SK-N-SH (cell line): ENCODE measurements around the gene ZMYND15.

ENCODE experiments used
- EP300 ChIP-seq, 2 experiments: IDR thresholded peaks; 2 replicates each; pipeline versions ENCODE4 v1.4.0 to v1.6.1; 2012; ENCODE audit warnings: borderline replicate concordance in 1 of 2, low read depth in 1 of 2, low read length in 1 of 2
- NFIC ChIP-seq: IDR thresholded peaks from 2 replicates; pipeline ENCODE4 v1.4.0; 2012; ENCODE audit warnings: borderline replicate concordance
- POLR2AphosphoS5 ChIP-seq: IDR thresholded peaks from 2 replicates; pipeline ENCODE4 v1.6.1; 2012; ENCODE audit warnings: low read depth, low read length
- RAD21 ChIP-seq: IDR thresholded peaks from 2 replicates; pipeline ENCODE4 v1.6.1; 2012; ENCODE audit warnings: mild to moderate bottlenecking, low read length
- RXRA ChIP-seq: IDR thresholded peaks from 2 replicates; pipeline ENCODE4 v1.4.0; 2012; ENCODE audit warnings: low read depth, mild to moderate bottlenecking, borderline replicate concordance
- SIN3A ChIP-seq: IDR thresholded peaks from 2 replicates; pipeline ENCODE4 v1.6.1; 2012; ENCODE audit warnings: low read depth, mild to moderate bottlenecking, low read length, moderate library complexity, borderline replicate concordance
- TF ChIP-seq, protein P1 (sequence below): fragments of 200-600 bp; sonication (generic); IDR thresholded peaks from 2 replicates; pipeline ENCODE4 v1.6.1; 2017; ENCODE audit warnings: antibody characterized with exemption, mild to moderate bottlenecking, moderate library complexity

GRCh38 chr17:4759776-4760236 is 20.2 kb downstream of the ZMYND15 start:
- TF ChIP-seq EP300 (IDR thresholded peaks at IDR 0.05; ENCODE audit: borderline replicate concordance in 1 of 2, low read depth in 1 of 2, low read length in 1 of 2) (no peak), RXRA (no peak), SIN3A (no peak), POLR2AphosphoS5 (no peak), NFIC (no peak), RAD21 (no peak)
- TF ChIP-seq, protein P1, sequence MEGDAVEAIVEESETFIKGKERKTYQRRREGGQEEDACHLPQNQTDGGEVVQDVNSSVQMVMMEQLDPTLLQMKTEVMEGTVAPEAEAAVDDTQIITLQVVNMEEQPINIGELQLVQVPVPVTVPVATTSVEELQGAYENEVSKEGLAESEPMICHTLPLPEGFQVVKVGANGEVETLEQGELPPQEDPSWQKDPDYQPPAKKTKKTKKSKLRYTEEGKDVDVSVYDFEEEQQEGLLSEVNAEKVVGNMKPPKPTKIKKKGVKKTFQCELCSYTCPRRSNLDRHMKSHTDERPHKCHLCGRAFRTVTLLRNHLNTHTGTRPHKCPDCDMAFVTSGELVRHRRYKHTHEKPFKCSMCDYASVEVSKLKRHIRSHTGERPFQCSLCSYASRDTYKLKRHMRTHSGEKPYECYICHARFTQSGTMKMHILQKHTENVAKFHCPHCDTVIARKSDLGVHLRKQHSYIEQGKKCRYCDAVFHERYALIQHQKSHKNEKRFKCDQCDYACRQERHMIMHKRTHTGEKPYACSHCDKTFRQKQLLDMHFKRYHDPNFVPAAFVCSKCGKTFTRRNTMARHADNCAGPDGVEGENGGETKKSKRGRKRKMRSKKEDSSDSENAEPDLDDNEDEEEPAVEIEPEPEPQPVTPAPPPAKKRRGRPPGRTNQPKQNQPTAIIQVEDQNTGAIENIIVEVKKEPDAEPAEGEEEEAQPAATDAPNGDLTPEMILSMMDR = no peak
